ENCODE results near the gene WRAP53. TPM values are rescaled to one million over a fixed set of nuclear protein-coding genes. Genes with fewer than 3 reads are reported as not detected.

Gene WRAP53
- total RNA-seq, 2 experiments from 2014 or later: 24.8 to 30.7 TPM

GRCh38 chr17:7727886-7728285 lies 39.6 kb downstream of the WRAP53 start:
- H3K4me1 ChIP-seq (ENCODE audit: insufficient read depth, low read length, poor library complexity, severe bottlenecking): no peaks in the 10 kb centered on the region
- no peak for TF ChIP-seq CTCF (conservative IDR thresholded peaks at IDR 0.05; ENCODE audit: low read length)
- TF ChIP-seq EZH2phosphoT487 (IDR thresholded peaks at IDR 0.05; ENCODE audit: borderline replicate concordance, low read depth, low read length): no peak
- H3K4me3 ChIP-seq (ENCODE audit: low read depth, low read length, poor library complexity, severe bottlenecking): no peak overlapping the region
- intact Hi-C loops (cut with micrococcal nuclease; ENCODE audit: unreplicated experiment): no loop called here
- no peaks in the 10 kb centered on the region for H3K9me2 ChIP-seq (ENCODE audit: insufficient read depth, low read length)
- no peaks in the 10 kb centered on the region for H4K20me1 ChIP-seq (ENCODE audit: insufficient read depth, low read length)
- H3K79me2 ChIP-seq (ENCODE audit: insufficient read depth, low read depth, low read length): no peaks in the 10 kb centered on the region
- H3K27ac ChIP-seq (ENCODE audit: low read depth, low read length, poor library complexity, severe bottlenecking): no peak overlapping the region
- POLR2A ChIA-PET: no interaction called here
- CTCF ChIA-PET (ENCODE audit: unreplicated experiment): no interaction called here
- H3K36me3 ChIP-seq (ENCODE audit: insufficient read depth, low read length): no peaks in the 10 kb centered on the region
- no TSS peak for BruUV-seq (replicated peaks)
- no peak for DNase-seq (ENCODE audit: low spot score)
- no peak overlapping the region for H3K4me2 ChIP-seq (ENCODE audit: low read length)
- H3K9me3 ChIP-seq (ENCODE audit: low read length): no peaks in the 10 kb centered on the region
- H2AFZ ChIP-seq (ENCODE audit: low read length): no peak overlapping the region

GRCh38 chr17:7729816-7730215 lies 41.5 kb downstream of the WRAP53 start:
- POLR2A ChIA-PET: interaction anchor here (0.6 to 0.7 kb wide), 3 partner anchors 51 to 226 kb away, joined by 3 to 4 read pairs (median 4); no protein-coding TSS in a partner anchor
- Histone ChIP-seq H3K4me3 (ENCODE audit: low read depth, low read length, poor library complexity, severe bottlenecking) (no peak overlapping the region), H3K9me2 (ENCODE audit: insufficient read depth, low read length) (no peaks in the 10 kb centered on the region), H3K9me3 (ENCODE audit: low read length) (no peaks in the 10 kb centered on the region), H3K4me1 (ENCODE audit: insufficient read depth, low read length, poor library complexity, severe bottlenecking) (no peaks in the 10 kb centered on the region), H3K36me3 (ENCODE audit: insufficient read depth, low read length) (no peaks in the 10 kb centered on the region), H3K79me2 (ENCODE audit: insufficient read depth, low read depth, low read length) (no peaks in the 10 kb centered on the region), H4K20me1 (ENCODE audit: insufficient read depth, low read length) (no peaks in the 10 kb centered on the region), H3K27ac (ENCODE audit: low read depth, low read length, poor library complexity, severe bottlenecking) (no peak overlapping the region), H3K4me2 (ENCODE audit: low read length) (no peak overlapping the region), H2AFZ (ENCODE audit: low read length) (no peak overlapping the region)
- DNase-seq (ENCODE audit: low spot score): peak; percentile 24
- TF ChIP-seq EZH2phosphoT487 (IDR thresholded peaks at IDR 0.05; ENCODE audit: borderline replicate concordance, low read depth, low read length) (no peak), CTCF (conservative IDR thresholded peaks at IDR 0.05; ENCODE audit: low read length) (no peak)
- BruUV-seq (replicated peaks): no TSS peak
- CTCF ChIA-PET (ENCODE audit: unreplicated experiment): no interaction called here
- intact Hi-C loops (cut with micrococcal nuclease; ENCODE audit: unreplicated experiment): no loop called here

DNA sequence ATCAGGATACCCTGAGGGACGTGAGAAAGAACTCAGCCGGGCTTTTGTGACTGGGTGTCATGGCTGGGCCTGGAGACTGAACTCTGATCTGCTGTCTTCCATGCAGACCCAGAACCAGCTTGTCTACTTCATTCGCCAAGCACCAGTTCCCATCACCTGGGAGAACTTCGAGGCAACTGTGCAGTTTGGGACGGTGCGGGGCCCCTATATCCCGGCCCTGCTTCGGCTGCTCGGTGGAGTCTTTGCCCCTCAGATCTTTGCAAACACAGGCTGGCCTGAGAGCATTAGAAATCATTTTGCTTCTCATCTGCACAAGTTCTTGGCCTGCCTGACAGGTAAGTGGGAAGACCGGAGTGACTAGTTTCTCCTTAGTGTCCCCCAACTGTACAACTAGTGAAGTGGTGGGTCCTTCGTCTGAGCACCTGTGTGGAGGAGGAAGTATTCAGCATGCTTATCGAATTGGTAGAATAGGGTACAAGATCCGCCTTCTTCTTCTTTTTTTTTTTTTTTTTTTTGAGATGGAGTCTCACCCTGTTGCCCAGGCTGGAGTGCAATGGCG lies 44.8 kb downstream of the WRAP53 start:
- POLR2A ChIA-PET: no interaction called here
- no peaks in the 10 kb centered on the region for H4K20me1 ChIP-seq (ENCODE audit: insufficient read depth, low read length)
- no peaks in the 10 kb centered on the region for H3K9me2 ChIP-seq (ENCODE audit: insufficient read depth, low read length)
- no peak overlapping the region for H3K4me2 ChIP-seq (ENCODE audit: low read length)
- H2AFZ ChIP-seq (ENCODE audit: low read length): no peak overlapping the region
- no peaks in the 10 kb centered on the region for H3K9me3 ChIP-seq (ENCODE audit: low read length)
- intact Hi-C loops (cut with micrococcal nuclease; ENCODE audit: unreplicated experiment): no loop called here
- no peak overlapping the region for H3K27ac ChIP-seq (ENCODE audit: low read depth, low read length, poor library complexity, severe bottlenecking)
- BruUV-seq (replicated peaks): no TSS peak
- H3K4me3 ChIP-seq (ENCODE audit: low read depth, low read length, poor library complexity, severe bottlenecking): no peak overlapping the region
- H3K79me2 ChIP-seq (ENCODE audit: insufficient read depth, low read depth, low read length): no peaks in the 10 kb centered on the region
- H3K36me3 ChIP-seq (ENCODE audit: insufficient read depth, low read length): no peaks in the 10 kb centered on the region
- no peak for DNase-seq (ENCODE audit: low spot score)
- H3K4me1 ChIP-seq (ENCODE audit: insufficient read depth, low read length, poor library complexity, severe bottlenecking): no peaks in the 10 kb centered on the region
- CTCF ChIA-PET (ENCODE audit: unreplicated experiment): no interaction called here
- TF ChIP-seq EZH2phosphoT487 (IDR thresholded peaks at IDR 0.05; ENCODE audit: borderline replicate concordance, low read depth, low read length): no peak
- no peak for TF ChIP-seq CTCF (conservative IDR thresholded peaks at IDR 0.05; ENCODE audit: low read length)
